Measurements from ENCODE around the gene UPK1A. TPM values are rescaled to one million over a fixed set of nuclear protein-coding genes. Genes with fewer than 3 reads are reported as not detected.

UPK1A gene
- total and polyA plus RNA-seq, 10 of the 15 experiments (the other 5 are each of a cell fraction or from before 2014, with no cell fraction given), result 0.15 to 1.9 (median 0.26) TPM; not detected in 7

DNA sequence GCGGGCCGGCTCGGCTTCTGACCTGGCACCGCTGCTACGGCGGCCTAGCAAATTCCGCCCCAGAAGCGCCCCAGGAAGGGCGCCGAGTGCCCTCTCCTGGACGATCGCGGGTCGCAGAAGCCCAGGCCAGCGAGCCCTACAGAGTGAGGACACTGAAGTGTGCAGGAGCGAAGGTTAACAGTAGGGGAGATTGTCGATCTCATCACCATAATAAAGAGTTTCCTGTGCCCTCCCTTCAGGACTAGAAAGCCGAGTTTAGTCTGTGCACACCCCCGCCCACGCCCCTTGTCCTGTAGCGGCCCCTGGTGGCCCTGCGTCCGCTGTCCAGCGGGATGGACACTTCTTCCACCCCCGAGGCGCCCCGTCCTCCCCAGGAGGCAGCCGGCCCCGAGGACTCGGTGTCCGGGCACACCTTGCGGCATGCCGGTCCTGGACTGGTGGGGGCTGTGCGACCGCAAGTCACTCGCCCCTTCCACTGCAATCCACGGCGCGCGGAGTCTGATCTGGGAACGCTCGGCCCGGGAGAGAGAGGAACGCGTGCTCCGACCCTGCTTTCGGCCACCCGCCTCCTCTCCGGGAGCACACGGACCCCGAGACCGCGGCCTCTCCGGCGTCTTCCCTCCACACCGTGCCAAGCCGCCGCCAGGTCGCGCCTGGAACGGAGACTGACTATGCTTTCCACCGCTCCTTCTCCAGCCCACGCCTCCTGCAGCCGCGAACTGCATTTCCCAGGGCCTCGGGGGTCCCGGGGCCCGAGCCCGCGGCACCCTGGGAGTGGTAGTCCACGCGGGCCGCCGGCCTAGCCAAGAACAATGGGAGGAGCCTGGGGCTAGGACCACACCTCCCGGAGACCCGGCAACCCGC, 50.7 kb downstream of the UPK1A start (continued):
- TF ChIP-seq BCL11A (IDR thresholded peaks at IDR 0.05; ENCODE audit: low read depth, low read length) (0 out of 2 replicates have a peak, but pooled peaks have one; percentile 20), SUZ12 (IDR thresholded peaks at IDR 0.05; ENCODE audit: unreplicated experiment) (no peak), MYB (IDR thresholded peaks at IDR 0.05; ENCODE audit: borderline replicate concordance, low read depth, low read length) (no peak), YBX1 (IDR thresholded peaks at IDR 0.05) (no peak), CREB1 (IDR thresholded peaks at IDR 0.05; ENCODE audit: low read depth) (peak; percentile 61; the same call in 1 of the 2 replicates), REST (IDR thresholded peaks at IDR 0.05; ENCODE audit: low read depth, low read length) (no peak), SMAD1 (IDR thresholded peaks at IDR 0.05; ENCODE audit: low read depth, partially characterized antibody) (no peak), RB1 (IDR thresholded peaks at IDR 0.05; ENCODE audit: borderline replicate concordance) (peak; percentile 34), NFXL1 (IDR thresholded peaks at IDR 0.05; ENCODE audit: borderline replicate concordance) (peak; percentile 93; the same call in 1 of the 2 replicates), EED (IDR thresholded peaks at IDR 0.05; ENCODE audit: low read depth) (peak; percentile 14; the same call in 1 of the 2 replicates), NFYA (IDR thresholded peaks at IDR 0.05; ENCODE audit: borderline replicate concordance, low read depth, low read length) (no peak), TCF12 (IDR thresholded peaks at IDR 0.05; ENCODE audit: low read depth, low read length) (no peak), HCFC1 (IDR thresholded peaks at IDR 0.05; ENCODE audit: low read length) (peak; percentile 94), LARP7 (IDR thresholded peaks at IDR 0.05) (peak; percentile 76; the same call in 1 of the 2 replicates), TARDBP (IDR thresholded peaks at IDR 0.05; ENCODE audit: borderline replicate concordance) (peak; percentile 93), POLR2A (IDR thresholded peaks at IDR 0.05; ENCODE audit: low read depth, low read length) (peak; percentile 77), PML (IDR thresholded peaks at IDR 0.05; ENCODE audit: low read length) (no peak), ASH2L (IDR thresholded peaks at IDR 0.05; ENCODE audit: borderline replicate concordance, low read depth) (no peak), SUPT20H (IDR thresholded peaks at IDR 0.05; ENCODE audit: borderline replicate concordance, control insufficient read depth, low read depth, low read length) (no peak), HDAC2 (IDR thresholded peaks at IDR 0.05) (no peak), NFIC (IDR thresholded peaks at IDR 0.05; ENCODE audit: low read depth, low read length) (no peak), FOS (IDR thresholded peaks at IDR 0.05; ENCODE audit: borderline replicate concordance, extremely low read depth, insufficient read length) (no peak), NFYB (IDR thresholded peaks at IDR 0.05; ENCODE audit: insufficient read depth, low read depth, low read length) (no peak), SMAD5 (IDR thresholded peaks at IDR 0.05; ENCODE audit: low read depth) (no peak), TAF1 (IDR thresholded peaks at IDR 0.05; ENCODE audit: borderline replicate concordance, low read depth, low read length) (0 out of 2 replicates have a peak, but pooled peaks have one; percentile 18)
- TF ChIP-seq, protein P1, sequence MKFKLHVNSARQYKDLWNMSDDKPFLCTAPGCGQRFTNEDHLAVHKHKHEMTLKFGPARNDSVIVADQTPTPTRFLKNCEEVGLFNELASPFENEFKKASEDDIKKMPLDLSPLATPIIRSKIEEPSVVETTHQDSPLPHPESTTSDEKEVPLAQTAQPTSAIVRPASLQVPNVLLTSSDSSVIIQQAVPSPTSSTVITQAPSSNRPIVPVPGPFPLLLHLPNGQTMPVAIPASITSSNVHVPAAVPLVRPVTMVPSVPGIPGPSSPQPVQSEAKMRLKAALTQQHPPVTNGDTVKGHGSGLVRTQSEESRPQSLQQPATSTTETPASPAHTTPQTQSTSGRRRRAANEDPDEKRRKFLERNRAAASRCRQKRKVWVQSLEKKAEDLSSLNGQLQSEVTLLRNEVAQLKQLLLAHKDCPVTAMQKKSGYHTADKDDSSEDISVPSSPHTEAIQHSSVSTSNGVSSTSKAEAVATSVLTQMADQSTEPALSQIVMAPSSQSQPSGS (IDR thresholded peaks at IDR 0.05; ENCODE audit: low read length), result no peak
- TF ChIP-seq, protein P2, sequence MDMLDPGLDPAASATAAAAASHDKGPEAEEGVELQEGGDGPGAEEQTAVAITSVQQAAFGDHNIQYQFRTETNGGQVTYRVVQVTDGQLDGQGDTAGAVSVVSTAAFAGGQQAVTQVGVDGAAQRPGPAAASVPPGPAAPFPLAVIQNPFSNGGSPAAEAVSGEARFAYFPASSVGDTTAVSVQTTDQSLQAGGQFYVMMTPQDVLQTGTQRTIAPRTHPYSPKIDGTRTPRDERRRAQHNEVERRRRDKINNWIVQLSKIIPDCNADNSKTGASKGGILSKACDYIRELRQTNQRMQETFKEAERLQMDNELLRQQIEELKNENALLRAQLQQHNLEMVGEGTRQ (IDR thresholded peaks at IDR 0.05; ENCODE audit: borderline replicate concordance, low read depth, low read length), result no peak
